BJ (cell line): ENCODE measurements around the gene SRSF2. TPM values are rescaled to one million over a fixed set of nuclear protein-coding genes. Genes with fewer than 3 reads are reported as not detected.

Source experiments
- CTCF ChIA-PET: fragments of 350-600 bp; formaldehyde crosslinking; extraction: SDS; loops from one replicate; lab custom pipeline; 2021; ENCODE audit warnings: antibody characterized with exemption, inconsistent platforms; lab: Yijun Ruan, JAX
- POLR2A ChIA-PET: fragments of 300-600 bp; sonication (Branson Sonifier 250); formaldehyde crosslinking; extraction: SDS; loops from one replicate; lab custom pipeline; 2021; ENCODE audit warnings: antibody characterized with exemption; lab: Charles Lee
- DNase-seq: peaks from one replicate; pipeline ENCODE4 v3.0.0-alpha.2; 2011; ENCODE audit warnings: low read depth
- H3K27me3 ChIP-seq: 2 replicates; pipeline ENCODE4 v1.6.0; 2011; ENCODE audit warnings: low read length; ENCODE audit not compliant: control insufficient read depth, insufficient read depth
- H3K36me3 ChIP-seq: 2 replicates; pipeline ENCODE4 v1.5.1; 2011; ENCODE audit warnings: low read length; ENCODE audit not compliant: control insufficient read depth, insufficient read depth
- H3K4me3 ChIP-seq: 2 replicates; pipeline ENCODE4 v1.5.1; 2011; ENCODE audit warnings: low read depth, mild to moderate bottlenecking, control low read depth, low read length
- CTCF ChIP-seq: IDR thresholded peaks from 2 replicates; pipeline ENCODE4 v1.5.1; 2011; ENCODE audit warnings: low read depth, mild to moderate bottlenecking, control low read depth, inconsistent platforms, low read length, moderate library complexity; ENCODE audit not compliant: insufficient read depth
- polyA plus RNA-seq: library from polyadenylated mRNA; depleted of rRNA; stranded (reverse); fragments of >200 nt; gene quantifications from 2 replicates; pipeline ENCODE4 v1.2.3, GENCODE V29; 2011

SRSF2 gene
- polyA plus RNA-seq, 1 experiment = 110 TPM

GRCh38 chr17:76702941-76703637 lies 34.0 kb downstream of the SRSF2 start:
- CTCF ChIA-PET = interaction anchor here (0.6 to 1.7 kb wide), 2 partner anchors 22 to 180 kb away, joined by 3 to 6 read pairs; no protein-coding TSS in a partner anchor
- TF ChIP-seq CTCF = no peak
- POLR2A ChIA-PET = no interaction called here
- peaks cover 2% of the 10 kb centered on the region; the same call in 1 of the 2 replicates for H3K36me3 ChIP-seq
- no peak overlapping the region for H3K4me3 ChIP-seq
- no peaks in the 10 kb centered on the region for H3K27me3 ChIP-seq
- no peak for DNase-seq

- no peak for DNase-seq
- ChIA-PET CTCF (interaction anchor here (0.6 to 1.7 kb wide), 5 partner anchors 8 to 367 kb away, joined by 3 to 6 read pairs (median 3); partner anchors contain the start of genes AANAT and MXRA7), POLR2A (interaction anchor here (1.5 kb wide), 1 partner anchor 7 kb away, joined by 6 read pairs; no protein-coding TSS in a partner anchor)
- Histone ChIP-seq H3K36me3 (peaks cover 2% of the 10 kb centered on the region; the same call in 1 of the 2 replicates), H3K27me3 (no peaks in the 10 kb centered on the region), H3K4me3 (no peak overlapping the region)
- TF ChIP-seq CTCF = no peak
These were observed 35.1 kb downstream of the SRSF2 start for GRCh38 chr17:76702076-76702475.

- H3K4me3 ChIP-seq = no peak overlapping the region
- no peaks in the 10 kb centered on the region for H3K27me3 ChIP-seq
- CTCF ChIA-PET = interaction anchor here (0.9 to 1.7 kb wide), 4 partner anchors 9 to 234 kb away, joined by 3 to 6 read pairs (median 4); partner anchors contain the start of genes AANAT and MXRA7
- DNase-seq = no peak
- TF ChIP-seq CTCF = no peak
- H3K36me3 ChIP-seq = peaks cover 2% of the 10 kb centered on the region
- POLR2A ChIA-PET = interaction anchor here (1.5 kb wide), 1 partner anchor 8 kb away, joined by 6 read pairs; no protein-coding TSS in a partner anchor
These were observed 35.6 kb downstream of the SRSF2 start for GRCh38 chr17:76701471-76701967.

GRCh38 chr17:76700617-76701470 lies 36.3 kb downstream of the SRSF2 start:
- DNase-seq = peak; percentile 70
- Histone ChIP-seq H3K4me3 (peak overlapping the region; percentile 34), H3K36me3 (peaks cover 2% of the 10 kb centered on the region), H3K27me3 (no peaks in the 10 kb centered on the region)
- no peak for TF ChIP-seq CTCF
- POLR2A ChIA-PET = interaction anchor here (1.5 kb wide), 1 partner anchor 9 kb away, joined by 6 read pairs; no protein-coding TSS in a partner anchor
- CTCF ChIA-PET = interaction anchor here (1.7 kb wide), 1 partner anchor 10 kb away, joined by 6 read pairs; the partner anchor contains the start of gene MXRA7
